Measurements from ENCODE around the gene TTBK1.

DNA sequence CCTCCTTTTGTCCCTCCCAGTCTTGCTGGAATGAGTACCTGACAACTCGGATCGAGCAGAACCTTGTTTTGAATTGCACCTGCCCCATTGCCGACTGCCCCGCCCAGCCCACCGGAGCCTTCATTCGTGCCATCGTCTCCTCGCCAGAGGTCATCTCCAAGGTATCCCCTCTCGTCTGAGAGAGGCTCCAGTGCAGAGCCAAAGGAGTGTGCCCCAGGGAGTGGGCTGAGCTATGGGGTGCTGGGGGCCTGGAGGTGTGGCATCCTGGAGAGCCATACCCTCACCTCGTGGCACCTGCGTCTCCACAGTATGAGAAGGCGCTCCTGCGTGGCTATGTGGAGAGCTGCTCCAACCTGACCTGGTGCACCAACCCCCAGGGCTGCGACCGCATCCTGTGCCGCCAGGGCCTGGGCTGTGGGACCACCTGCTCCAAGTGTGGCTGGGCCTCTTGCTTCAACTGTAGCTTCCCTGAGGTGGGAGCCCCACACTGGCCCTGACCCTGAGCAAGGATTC lies 22.8 kb upstream of the TTBK1 start:
- TF ChIP-seq DPF2 (IDR thresholded peaks at IDR 0.05) (no peak), EZH2 (IDR thresholded peaks at IDR 0.05; ENCODE audit: borderline replicate concordance, control insufficient read depth, low read depth, low read length) (no peak), YY1 (IDR thresholded peaks at IDR 0.05; ENCODE audit: low read depth, low read length) (no peak), FOS (IDR thresholded peaks at IDR 0.05; ENCODE audit: borderline replicate concordance, extremely low read depth, insufficient read length) (no peak), SP1 (IDR thresholded peaks at IDR 0.05; ENCODE audit: low read depth, low read length) (no peak), GABPA (IDR thresholded peaks at IDR 0.05; ENCODE audit: low read depth) (no peak), ATF7 (IDR thresholded peaks at IDR 0.05; ENCODE audit: low read depth) (no peak), CREB1 (IDR thresholded peaks at IDR 0.05; ENCODE audit: low read depth) (no peak)
- TF ChIP-seq, protein P1, sequence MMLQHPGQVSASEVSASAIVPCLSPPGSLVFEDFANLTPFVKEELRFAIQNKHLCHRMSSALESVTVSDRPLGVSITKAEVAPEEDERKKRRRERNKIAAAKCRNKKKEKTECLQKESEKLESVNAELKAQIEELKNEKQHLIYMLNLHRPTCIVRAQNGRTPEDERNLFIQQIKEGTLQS (IDR thresholded peaks at IDR 0.05; ENCODE audit: borderline replicate concordance, extremely low read depth, low read depth, low read length) = no peak
- TF ChIP-seq, protein P2, sequence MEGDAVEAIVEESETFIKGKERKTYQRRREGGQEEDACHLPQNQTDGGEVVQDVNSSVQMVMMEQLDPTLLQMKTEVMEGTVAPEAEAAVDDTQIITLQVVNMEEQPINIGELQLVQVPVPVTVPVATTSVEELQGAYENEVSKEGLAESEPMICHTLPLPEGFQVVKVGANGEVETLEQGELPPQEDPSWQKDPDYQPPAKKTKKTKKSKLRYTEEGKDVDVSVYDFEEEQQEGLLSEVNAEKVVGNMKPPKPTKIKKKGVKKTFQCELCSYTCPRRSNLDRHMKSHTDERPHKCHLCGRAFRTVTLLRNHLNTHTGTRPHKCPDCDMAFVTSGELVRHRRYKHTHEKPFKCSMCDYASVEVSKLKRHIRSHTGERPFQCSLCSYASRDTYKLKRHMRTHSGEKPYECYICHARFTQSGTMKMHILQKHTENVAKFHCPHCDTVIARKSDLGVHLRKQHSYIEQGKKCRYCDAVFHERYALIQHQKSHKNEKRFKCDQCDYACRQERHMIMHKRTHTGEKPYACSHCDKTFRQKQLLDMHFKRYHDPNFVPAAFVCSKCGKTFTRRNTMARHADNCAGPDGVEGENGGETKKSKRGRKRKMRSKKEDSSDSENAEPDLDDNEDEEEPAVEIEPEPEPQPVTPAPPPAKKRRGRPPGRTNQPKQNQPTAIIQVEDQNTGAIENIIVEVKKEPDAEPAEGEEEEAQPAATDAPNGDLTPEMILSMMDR (IDR thresholded peaks at IDR 0.05 in 2 of 3, conservative IDR thresholded peaks at IDR 0.05 in 1 of 3; ENCODE audit: control insufficient read depth in 2 of 3, extremely low read depth in 1 of 3, insufficient read depth in 1 of 3, low read depth in 3 of 3, low read length in 3 of 3) = no peak

Measured in GM12878 (cell line).